HFF-Myc (cell line): ENCODE measurements around the gene CUBN.

Experiments
- DNase-seq: peaks from one replicate; pipeline ENCODE4 v3.0.0-alpha.2; 2011; ENCODE audit warnings: low read depth; ENCODE audit errors: extremely low read depth
- H3K4me3 ChIP-seq: replicated peaks from 2 replicates; pipeline ENCODE4 v1.5.1; 2011; ENCODE audit warnings: low read depth, mild to moderate bottlenecking, control low read depth, low read length
- CTCF ChIP-seq: IDR thresholded peaks from 2 replicates; pipeline ENCODE4 v1.5.1; 2012; ENCODE audit warnings: mild to moderate bottlenecking, low read depth, low read length, control low read depth; ENCODE audit errors: missing control alignments

CUBN gene

DNA sequence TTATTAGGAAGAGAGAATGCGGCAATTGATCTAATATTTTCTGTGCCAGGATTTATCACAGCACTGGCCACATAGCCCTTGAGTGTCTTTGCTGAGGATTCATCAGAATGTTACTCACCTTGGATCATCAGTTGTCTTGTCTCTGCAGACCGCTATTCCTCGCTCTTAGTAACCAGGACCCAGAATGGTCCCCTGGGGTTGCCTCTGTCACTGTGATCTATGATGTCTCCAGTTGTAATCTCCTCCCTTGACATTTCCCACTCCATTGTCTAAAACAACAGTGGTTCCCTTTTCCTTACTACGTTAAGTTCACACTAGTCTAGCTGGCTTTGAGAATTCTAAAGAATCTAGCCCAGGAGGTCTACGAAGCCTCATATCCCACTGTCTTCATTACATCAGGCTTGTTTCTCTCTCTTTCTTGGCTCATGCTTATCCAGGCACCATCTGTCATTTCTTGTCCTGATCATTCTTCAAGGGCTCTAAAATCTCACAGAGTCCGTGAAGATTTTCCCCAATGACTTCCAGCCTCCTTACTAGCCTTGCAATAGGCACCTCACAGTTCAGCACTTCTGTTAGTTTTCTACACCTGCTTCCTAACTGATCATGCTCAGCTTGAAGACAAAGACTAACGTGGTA lies 125.8 kb downstream of the CUBN start:
- no peak overlapping the region for H3K4me3 ChIP-seq
- DNase-seq, result no peak
- TF ChIP-seq CTCF, result no peak

- DNase-seq, result peak; percentile 86
- no peak for TF ChIP-seq CTCF
- no peak overlapping the region for H3K4me3 ChIP-seq
Observed at GRCh38 chr10:17003151-17003550, 126.5 kb downstream of the CUBN start.

- no peak for DNase-seq
- TF ChIP-seq CTCF, result no peak
- no peak overlapping the region for H3K4me3 ChIP-seq
Observed at GRCh38 chr10:17001961-17002749, 127.5 kb downstream of the CUBN start.

GRCh38 chr10:17001297-17001744 lies 128.3 kb downstream of the CUBN start:
- no peak for TF ChIP-seq CTCF
- DNase-seq, result no peak
- H3K4me3 ChIP-seq, result no peak overlapping the region

- no peak overlapping the region for H3K4me3 ChIP-seq
- TF ChIP-seq CTCF, result no peak
- DNase-seq, result no peak
Observed at GRCh38 chr10:16999665-17000451, 129.8 kb downstream of the CUBN start.

DNA sequence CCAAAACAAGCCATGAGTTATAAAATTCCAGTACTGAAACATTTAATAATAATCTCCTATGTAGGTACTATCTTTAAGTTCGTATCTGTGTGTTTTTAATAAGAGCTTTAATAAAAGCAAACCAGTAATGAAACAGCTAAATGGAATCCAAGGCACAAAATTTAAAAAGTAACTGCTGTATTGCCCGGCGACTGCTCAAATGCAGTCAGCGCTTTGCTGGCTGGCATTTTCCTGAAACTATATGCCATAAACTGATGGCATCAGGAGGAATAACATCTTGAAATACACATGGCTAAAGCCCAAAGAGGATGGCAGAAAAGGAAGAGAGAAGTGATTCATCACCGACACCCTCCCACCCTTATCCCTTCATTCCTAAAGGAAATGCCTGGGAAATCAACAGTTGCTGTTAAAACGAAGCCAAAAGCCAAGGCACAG lies 133.1 kb downstream of the CUBN start:
- no peak for DNase-seq
- no peak for TF ChIP-seq CTCF
- no peak overlapping the region for H3K4me3 ChIP-seq
